ENCODE data around the gene SLC16A11. TPM values are rescaled to one million over a fixed set of nuclear protein-coding genes. Genes with fewer than 3 reads are reported as not detected.

SLC16A11 gene
- total and polyA plus RNA-seq, 9 of the 15 experiments (the other 6 are each of a cell fraction or from before 2014, with no cell fraction given), result not detected

- BruUV-seq (replicated peaks), result no TSS peak
- ATAC-seq, result no peak
- no peak for TF ChIP-seq ZNF445 (CRISPR knock-in tag; IDR thresholded peaks at IDR 0.05; ENCODE audit: low read depth)
- no peak for TF ChIP-seq ZNF407 (IDR thresholded peaks at IDR 0.05; ENCODE audit: low read depth)
- no peak for TF ChIP-seq ZFPM2 (CRISPR knock-in tag; IDR thresholded peaks at IDR 0.05)
- TF ChIP-seq NBN (IDR thresholded peaks at IDR 0.05; ENCODE audit: low read depth), result no peak
- 0 out of 2 replicates have a peak, but pooled peaks have one; percentile 23 for TF ChIP-seq JUND (IDR thresholded peaks at IDR 0.05; ENCODE audit: borderline replicate concordance, low read depth, low read length)
- TF ChIP-seq JUND (tag; IDR thresholded peaks at IDR 0.05; ENCODE audit: borderline replicate concordance, low read depth, low read length), result no peak; the same call in 2 of the 3 replicates
- TF ChIP-seq POLR2G (IDR thresholded peaks at IDR 0.05; ENCODE audit: low read depth, low read length), result peak; percentile 24
- TF ChIP-seq HMG20B (CRISPR knock-in tag; IDR thresholded peaks at IDR 0.05), result no peak
- TF ChIP-seq ZKSCAN3 (CRISPR knock-in tag; IDR thresholded peaks at IDR 0.05), result no peak
- TF ChIP-seq CSDE1 (IDR thresholded peaks at IDR 0.05), result no peak
- TF ChIP-seq ZKSCAN1 (IDR thresholded peaks at IDR 0.05; ENCODE audit: low read depth, low read length), result no peak
Observed at GRCh38 chr17:7014995-7015958, 28.6 kb downstream of the SLC16A11 start.

More at GRCh38 chr17:7014995-7015958, 28.6 kb downstream of the SLC16A11 start:
- no peaks in the 10 kb centered on the region for H3K9me3 ChIP-seq (replicated peaks; ENCODE audit: control insufficient read depth, insufficient read depth, low read depth, low read length)
- H3K27me3 ChIP-seq (ENCODE audit: control insufficient read depth in 2 of 2, insufficient read depth in 2 of 2, low read length in 2 of 2), result no peaks in the 10 kb centered on the region
- peak in 2 of 4 experiments; percentile 27 to 66 for DNase-seq (ENCODE audit: extremely low read depth in 1 of 4, low spot score in 3 of 4)
- H2AFZ ChIP-seq (ENCODE audit: low read depth, low read length), result peak overlapping the region; percentile 76
- in situ Hi-C loops (cut with MboI), result loop anchor here (5.0 kb wide), 1 partner anchor 173 kb away; no protein-coding TSS in a partner anchor
- peaks cover 45% of the 10 kb centered on the region for H3K79me2 ChIP-seq (ENCODE audit: control insufficient read depth, insufficient read depth, low read length)
- 6% methylated on average over 33 of the region's 56 CpGs for WGBS (ENCODE audit: insufficient coverage, low coverage, missing lambda C conversion rate)
- intact Hi-C loops (cut with micrococcal nuclease), result loop anchor here (5.0 kb wide), 1 partner anchor 348 kb away; no protein-coding TSS in a partner anchor
- peak overlapping the region; percentile 81 for H3K4me3 ChIP-seq
- POLR2A ChIA-PET, result interaction anchor here (0.6 to 1.5 kb wide), 5 partner anchors 21 to 280 kb away, joined by 3 to 4 read pairs (median 3); partner anchors contain the start of gene SLC16A13
- H3K36me3 ChIP-seq (ENCODE audit: control insufficient read depth, insufficient read depth, low read length), result peaks cover 7% of the 10 kb centered on the region; the same call in 2 of the 3 replicates
- CTCF ChIA-PET (ENCODE audit: low intra/inter-chr PET ratio), result interaction anchor here (1.0 kb wide), 1 partner anchor 101 kb away, joined by 3 read pairs; no protein-coding TSS in a partner anchor
- H3K4me2 ChIP-seq (ENCODE audit: insufficient read depth, low read length), result peak overlapping the region; percentile 87
- peak overlapping the region; percentile 67 to 93 for H3K9ac ChIP-seq (ENCODE audit: insufficient read depth in 1 of 2, low read depth in 2 of 2, low read length in 2 of 2)
- no peaks in the 10 kb centered on the region for H4K20me1 ChIP-seq (replicated peaks; ENCODE audit: control insufficient read depth, insufficient read depth, low read length)
- peak; percentile 67 for FAIRE-seq
- peaks cover 40 to 53% of the 10 kb centered on the region in 2 experiments for H3K4me1 ChIP-seq (replicated peaks in 1 of 2; ENCODE audit: control insufficient read depth in 2 of 2, insufficient read depth in 2 of 2, low read length in 2 of 2)
- peak overlapping the region; percentile 96 for H3K27ac ChIP-seq (ENCODE audit: extremely low read depth, low read depth, low read length)
- H3K9me1 ChIP-seq (ENCODE audit: control insufficient read depth, insufficient read depth, low read length), result no peaks in the 10 kb centered on the region
